Mammary epithelial cell (primary cell): ENCODE measurements around the gene HCAR2.

Experiments used
- EZH2 ChIP-seq: IDR thresholded peaks from 2 replicates; pipeline ENCODE4 v1.6.1; 2012; ENCODE audit warnings: low read length, inconsistent platforms, borderline replicate concordance
- TF ChIP-seq, protein P1 (sequence below), 2 donors: IDR thresholded peaks in 1 of 2; conservative IDR thresholded peaks in 1 of 2; 2 replicates each; pipeline ENCODE4 v1.5.1; 2011 to 2012; ENCODE audit warnings: inconsistent platforms in 2 of 2, low read length in 2 of 2, mild to moderate bottlenecking in 2 of 2, control low read depth in 1 of 2, low read depth in 1 of 2; ENCODE audit not compliant: insufficient read depth in 1 of 2; ENCODE audit errors: extremely low read depth in 1 of 2

DNA sequence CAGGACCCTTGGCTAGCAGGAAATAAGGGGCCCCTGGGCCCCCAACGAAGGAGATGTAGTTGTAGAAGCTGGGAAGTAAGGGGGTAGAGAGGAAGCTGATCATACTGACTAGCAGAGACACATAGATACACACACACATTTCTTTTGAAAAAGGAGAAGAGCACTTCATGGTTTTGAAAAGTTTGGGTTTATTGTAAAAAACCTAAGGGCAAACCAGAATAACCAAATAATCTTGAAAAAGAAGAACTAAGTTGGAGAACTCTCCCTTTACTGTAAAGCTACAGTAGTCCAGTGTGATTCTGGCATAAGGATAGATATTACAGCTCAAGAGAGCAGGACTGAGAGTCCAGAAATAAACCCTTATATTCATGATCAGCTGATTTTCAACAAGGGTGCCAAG lies 19.2 kb upstream of the HCAR2 start:
- TF ChIP-seq, protein P1, sequence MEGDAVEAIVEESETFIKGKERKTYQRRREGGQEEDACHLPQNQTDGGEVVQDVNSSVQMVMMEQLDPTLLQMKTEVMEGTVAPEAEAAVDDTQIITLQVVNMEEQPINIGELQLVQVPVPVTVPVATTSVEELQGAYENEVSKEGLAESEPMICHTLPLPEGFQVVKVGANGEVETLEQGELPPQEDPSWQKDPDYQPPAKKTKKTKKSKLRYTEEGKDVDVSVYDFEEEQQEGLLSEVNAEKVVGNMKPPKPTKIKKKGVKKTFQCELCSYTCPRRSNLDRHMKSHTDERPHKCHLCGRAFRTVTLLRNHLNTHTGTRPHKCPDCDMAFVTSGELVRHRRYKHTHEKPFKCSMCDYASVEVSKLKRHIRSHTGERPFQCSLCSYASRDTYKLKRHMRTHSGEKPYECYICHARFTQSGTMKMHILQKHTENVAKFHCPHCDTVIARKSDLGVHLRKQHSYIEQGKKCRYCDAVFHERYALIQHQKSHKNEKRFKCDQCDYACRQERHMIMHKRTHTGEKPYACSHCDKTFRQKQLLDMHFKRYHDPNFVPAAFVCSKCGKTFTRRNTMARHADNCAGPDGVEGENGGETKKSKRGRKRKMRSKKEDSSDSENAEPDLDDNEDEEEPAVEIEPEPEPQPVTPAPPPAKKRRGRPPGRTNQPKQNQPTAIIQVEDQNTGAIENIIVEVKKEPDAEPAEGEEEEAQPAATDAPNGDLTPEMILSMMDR (conservative IDR thresholded peaks at IDR 0.05 in 1 of 2, IDR thresholded peaks at IDR 0.05 in 1 of 2; ENCODE audit: extremely low read depth in 1 of 2, insufficient read depth in 1 of 2, low read depth in 1 of 2, low read length in 2 of 2), result no peak
- TF ChIP-seq EZH2, result no peak
